Esophagus squamous epithelium (tissue), 5 donors: Measurements from ENCODE around the gene CREB5. TPM values are rescaled to one million over a fixed set of nuclear protein-coding genes. Genes with fewer than 3 reads are reported as not detected.

ENCODE experiments used
- DNase-seq: peaks from one replicate; lab custom pipeline; 2025; lab: John Stamatoyannopoulos, UW
- H3K27ac ChIP-seq, 4 donors: fragments of 200-600 bp; sonication (generic); one replicate each; pipeline ENCODE4 v1.5.1; 2016 to 2019; ENCODE audit warnings: mild to moderate bottlenecking in 1 of 4
- H3K27me3 ChIP-seq, 4 donors: fragments of 200-600 bp; sonication (generic); 1 replicate in 3 of 4; 2 replicates in 1 of 4; pipeline versions ENCODE4 v1.5.1 to v1.6.0; 2017 to 2021; ENCODE audit warnings: antibody characterized with exemption in 1 of 4
- H3K36me3 ChIP-seq, 3 donors: fragments of 200-600 bp; sonication (generic); one replicate each; pipeline ENCODE4 v1.5.1; 2016 to 2019
- H3K4me1 ChIP-seq, 3 donors: fragments of 200-600 bp; sonication (generic); one replicate each; pipeline ENCODE4 v1.5.1; 2017 to 2019
- H3K4me3 ChIP-seq, 4 donors: fragments of 200-600 bp; sonication (generic); 1 replicate in 3 of 4; 2 replicates in 1 of 4; pipeline ENCODE4 v1.5.1; 2016 to 2019; ENCODE audit warnings: mild to moderate bottlenecking in 2 of 4, moderate library complexity in 1 of 4
- H3K9me3 ChIP-seq, 3 donors: fragments of 200-600 bp; sonication (generic); one replicate each; pipeline ENCODE4 v1.5.1; 2016 to 2019
- POLR2A ChIP-seq, 4 donors: fragments of 450-650 bp; IDR thresholded peaks; one replicate each; pipeline ENCODE4 v1.6.1; 2017; ENCODE audit warnings: antibody characterized with exemption in 4 of 4, mild to moderate bottlenecking in 4 of 4, moderate library complexity in 3 of 4
- WGBS, 2 donors: methylation state at CpG; one replicate each; pipeline ENCODE4 v1.1.5; 2018; 5-methylcytosine and 5-hydroxymethylcytosine counted together
- intact Hi-C: fragments of 100-400 bp; cut with DNase I; formaldehyde crosslinking; loops from one replicate; pipeline ENCODE4 v1.15.0; 2022
- total RNA-seq, 4 donors: library from RNA; depleted of rRNA; stranded (reverse); fragments of >200 nt; gene quantifications; one replicate each; pipeline ENCODE4 v1.1.0, GENCODE V29; 2016
- TF ChIP-seq, protein P1 (sequence below), 6 experiments: fragments of 450-650 bp in 4 of 6; fragments of 200-600 bp in 2 of 6; sonication (generic) in 2 of 6; IDR thresholded peaks; one replicate each; pipeline ENCODE4 v1.5.1; 2016 to 2019; ENCODE audit warnings: antibody characterized with exemption in 6 of 6, mild to moderate bottlenecking in 4 of 6, moderate library complexity in 4 of 6
- donor health status: DM: yes; HTN: yes; CAD: no.

CREB5 gene
- total RNA-seq, 4 donors from 2014 or later = 0.30 to 5.0 (median 2.2) TPM

GRCh38 chr7:28405662-28406061 is 6.7 kb upstream of the CREB5 start:
- no peaks in the 10 kb centered on the region for H3K9me3 ChIP-seq
- no peak for DNase-seq
- peaks cover 0 to 27% (median 3%) of the 10 kb centered on the region in 4 donors for H3K27me3 ChIP-seq
- H3K4me3 ChIP-seq = no peak overlapping the region
- H3K27ac ChIP-seq = peak overlapping the region in 2 of 4 donors; percentile 9 to 60
- H3K4me1 ChIP-seq = peaks cover 28 to 59% (median 35%) of the 10 kb centered on the region in 3 donors
- TF ChIP-seq POLR2A (IDR thresholded peaks at IDR 0.05) = no peak
- TF ChIP-seq, protein P1, sequence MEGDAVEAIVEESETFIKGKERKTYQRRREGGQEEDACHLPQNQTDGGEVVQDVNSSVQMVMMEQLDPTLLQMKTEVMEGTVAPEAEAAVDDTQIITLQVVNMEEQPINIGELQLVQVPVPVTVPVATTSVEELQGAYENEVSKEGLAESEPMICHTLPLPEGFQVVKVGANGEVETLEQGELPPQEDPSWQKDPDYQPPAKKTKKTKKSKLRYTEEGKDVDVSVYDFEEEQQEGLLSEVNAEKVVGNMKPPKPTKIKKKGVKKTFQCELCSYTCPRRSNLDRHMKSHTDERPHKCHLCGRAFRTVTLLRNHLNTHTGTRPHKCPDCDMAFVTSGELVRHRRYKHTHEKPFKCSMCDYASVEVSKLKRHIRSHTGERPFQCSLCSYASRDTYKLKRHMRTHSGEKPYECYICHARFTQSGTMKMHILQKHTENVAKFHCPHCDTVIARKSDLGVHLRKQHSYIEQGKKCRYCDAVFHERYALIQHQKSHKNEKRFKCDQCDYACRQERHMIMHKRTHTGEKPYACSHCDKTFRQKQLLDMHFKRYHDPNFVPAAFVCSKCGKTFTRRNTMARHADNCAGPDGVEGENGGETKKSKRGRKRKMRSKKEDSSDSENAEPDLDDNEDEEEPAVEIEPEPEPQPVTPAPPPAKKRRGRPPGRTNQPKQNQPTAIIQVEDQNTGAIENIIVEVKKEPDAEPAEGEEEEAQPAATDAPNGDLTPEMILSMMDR (IDR thresholded peaks at IDR 0.05) = no peak
- H3K36me3 ChIP-seq = no peaks in the 10 kb centered on the region
- 25 to 29% methylated on average over 5 of the region's 5 CpGs for WGBS, 2 donors
- intact Hi-C loops = no loop called here

DNA sequence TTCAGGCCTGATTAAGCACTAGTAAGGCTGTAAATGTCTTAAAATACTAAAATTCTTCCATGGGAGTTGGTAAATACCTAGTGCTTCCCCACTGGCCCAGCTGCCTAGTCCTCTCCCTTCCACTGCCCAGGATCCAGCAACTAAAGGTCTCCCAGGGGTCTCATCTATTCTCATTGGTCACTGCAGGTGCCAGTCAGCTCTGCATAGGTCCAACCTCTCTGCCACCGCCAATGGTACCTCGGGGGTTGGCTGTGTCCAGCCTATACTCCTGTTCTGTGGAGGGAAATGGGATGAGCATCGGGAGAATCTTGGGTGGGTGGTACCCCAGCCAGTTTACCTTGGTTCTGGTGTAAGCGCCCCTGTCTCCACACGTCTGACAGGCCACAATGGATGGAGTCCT is 6.1 kb upstream of the CREB5 start:
- DNase-seq = no peak
- 76% methylated on average over 3 of the region's 5 CpGs; no CpG with 5 or more reads in 1 of the 2 donors for WGBS, 2 donors
- intact Hi-C loops = no loop called here
- peaks cover 31 to 65% (median 38%) of the 10 kb centered on the region in 3 donors for H3K4me1 ChIP-seq
- no peak for TF ChIP-seq POLR2A (IDR thresholded peaks at IDR 0.05)
- TF ChIP-seq, protein P1 (IDR thresholded peaks at IDR 0.05) = no peak
- H3K27me3 ChIP-seq = peaks cover 0 to 32% (median 5%) of the 10 kb centered on the region in 4 donors
- peak overlapping the region in 2 of 4 donors; percentile 9 to 60 for H3K27ac ChIP-seq
- no peak overlapping the region for H3K4me3 ChIP-seq
- H3K36me3 ChIP-seq = no peaks in the 10 kb centered on the region
- H3K9me3 ChIP-seq = no peaks in the 10 kb centered on the region

- DNase-seq = no peak
- Histone ChIP-seq H3K9me3 (no peaks in the 10 kb centered on the region), H3K4me3 (no peak overlapping the region), H3K27ac (peak overlapping the region; percentile 66 to 88 (median 84)), H3K27me3 (peaks cover 0 to 47% (median 5%) of the 10 kb centered on the region in 4 donors), H3K4me1 (peaks cover 31 to 79% (median 38%) of the 10 kb centered on the region in 3 donors), H3K36me3 (no peaks in the 10 kb centered on the region)
- TF ChIP-seq POLR2A (IDR thresholded peaks at IDR 0.05) = no peak
- TF ChIP-seq, protein P1 (IDR thresholded peaks at IDR 0.05) = no peak
- WGBS, 2 donors = 47 to 48% methylated on average over 2 of the region's 2 CpGs
- intact Hi-C loops = no loop called here
Observed at GRCh38 chr7:28407651-28408050, 4.7 kb upstream of the CREB5 start.

- TF ChIP-seq, protein P1 (IDR thresholded peaks at IDR 0.05) = no peak
- no peak for TF ChIP-seq POLR2A (IDR thresholded peaks at IDR 0.05)
- Histone ChIP-seq H3K9me3 (no peaks in the 10 kb centered on the region), H3K27ac (peak overlapping the region; percentile 66 to 88 (median 84)), H3K27me3 (peaks cover 0 to 54% (median 5%) of the 10 kb centered on the region in 4 donors), H3K36me3 (no peaks in the 10 kb centered on the region), H3K4me3 (peak overlapping the region; percentile 23 to 81 (median 57)), H3K4me1 (peaks cover 31 to 80% (median 38%) of the 10 kb centered on the region in 3 donors)
- no peak for DNase-seq
- WGBS, 2 donors = 44 to 58% methylated on average over 12 to 23 of the region's 27 CpGs
- intact Hi-C loops = no loop called here
Observed at GRCh38 chr7:28408105-28408959, 4.0 kb upstream of the CREB5 start.
